Measurements from ENCODE around the gene WDR62. TPM values are rescaled to one million over a fixed set of nuclear protein-coding genes. Genes with fewer than 3 reads are reported as not detected.

Gene WDR62
- total RNA-seq, 1 donor from 2014 or later: 5.1 TPM

DNA sequence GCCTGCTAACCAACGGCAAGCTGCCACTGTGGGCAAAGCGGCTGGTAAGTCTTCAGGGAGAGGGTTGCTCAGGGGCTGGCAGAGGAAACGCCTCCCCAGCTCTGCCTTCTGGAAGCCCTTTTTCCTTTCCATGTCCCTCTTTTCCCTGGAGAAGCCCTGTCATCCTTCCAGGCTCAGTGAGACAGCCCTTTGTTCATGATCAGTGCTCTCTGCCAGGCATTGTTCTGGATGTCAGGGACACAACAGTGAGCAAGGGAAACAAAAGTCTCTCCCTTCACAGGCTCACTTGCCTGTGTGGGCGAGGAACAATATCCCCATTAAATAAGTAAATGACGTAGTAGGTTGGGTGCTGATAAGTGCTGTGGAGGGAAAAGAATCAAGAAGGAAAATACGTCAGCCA is 42.3 kb downstream of the WDR62 start:
- Mint-ChIP-seq H3K27ac (no peak overlapping the region), H3K27me3 (ENCODE audit: low read depth) (no peaks in the 10 kb centered on the region), H3K9me3 (no peaks in the 10 kb centered on the region), H3K4me1 (no peaks in the 10 kb centered on the region), H3K36me3 (no peaks in the 10 kb centered on the region), H3K4me3 (no peak overlapping the region)
- TF ChIP-seq, protein P1, sequence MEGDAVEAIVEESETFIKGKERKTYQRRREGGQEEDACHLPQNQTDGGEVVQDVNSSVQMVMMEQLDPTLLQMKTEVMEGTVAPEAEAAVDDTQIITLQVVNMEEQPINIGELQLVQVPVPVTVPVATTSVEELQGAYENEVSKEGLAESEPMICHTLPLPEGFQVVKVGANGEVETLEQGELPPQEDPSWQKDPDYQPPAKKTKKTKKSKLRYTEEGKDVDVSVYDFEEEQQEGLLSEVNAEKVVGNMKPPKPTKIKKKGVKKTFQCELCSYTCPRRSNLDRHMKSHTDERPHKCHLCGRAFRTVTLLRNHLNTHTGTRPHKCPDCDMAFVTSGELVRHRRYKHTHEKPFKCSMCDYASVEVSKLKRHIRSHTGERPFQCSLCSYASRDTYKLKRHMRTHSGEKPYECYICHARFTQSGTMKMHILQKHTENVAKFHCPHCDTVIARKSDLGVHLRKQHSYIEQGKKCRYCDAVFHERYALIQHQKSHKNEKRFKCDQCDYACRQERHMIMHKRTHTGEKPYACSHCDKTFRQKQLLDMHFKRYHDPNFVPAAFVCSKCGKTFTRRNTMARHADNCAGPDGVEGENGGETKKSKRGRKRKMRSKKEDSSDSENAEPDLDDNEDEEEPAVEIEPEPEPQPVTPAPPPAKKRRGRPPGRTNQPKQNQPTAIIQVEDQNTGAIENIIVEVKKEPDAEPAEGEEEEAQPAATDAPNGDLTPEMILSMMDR (IDR thresholded peaks at IDR 0.05; ENCODE audit: unreplicated experiment): no peak
- no peak for DNase-seq (ENCODE audit: low spot score in 2 of 2, unreplicated experiment in 2 of 2)

DNA sequence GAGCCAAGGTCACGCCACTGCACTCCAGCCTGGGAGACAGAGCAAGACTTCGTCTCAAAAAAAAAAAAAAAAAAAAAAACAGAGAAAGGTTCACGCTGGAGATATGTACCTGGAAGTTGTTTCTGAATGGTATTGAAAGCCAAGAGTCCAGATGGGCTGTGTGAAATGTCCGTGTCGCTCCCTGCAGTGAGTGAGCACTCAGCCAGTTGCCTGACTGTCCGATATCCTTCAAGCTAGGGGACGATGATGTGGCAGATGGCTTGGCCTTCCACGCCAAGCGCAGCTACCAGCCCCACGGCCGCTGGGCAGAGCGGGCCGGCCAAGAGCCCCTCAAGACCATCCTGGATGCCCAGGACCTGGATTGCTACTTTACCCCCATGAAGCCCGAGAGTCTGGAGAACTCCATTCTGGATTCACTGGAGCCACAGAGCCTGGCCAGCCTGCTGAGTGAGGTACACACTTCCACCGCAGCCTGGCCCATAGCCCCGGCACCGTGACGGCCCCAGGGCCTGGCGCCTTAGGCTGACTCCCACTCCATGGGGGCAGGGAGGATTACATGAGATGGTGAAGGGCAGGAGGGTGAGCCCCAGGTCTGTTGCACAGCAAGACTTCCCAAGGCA is 44.6 kb downstream of the WDR62 start:
- TF ChIP-seq, protein P1 (IDR thresholded peaks at IDR 0.05; ENCODE audit: unreplicated experiment): no peak
- H3K36me3 Mint-ChIP-seq: no peaks in the 10 kb centered on the region
- H3K4me3 Mint-ChIP-seq: no peak overlapping the region
- no peak for DNase-seq (ENCODE audit: low spot score in 2 of 2, unreplicated experiment in 2 of 2)
- H3K27ac Mint-ChIP-seq: no peak overlapping the region
- no peaks in the 10 kb centered on the region for H3K9me3 Mint-ChIP-seq
- H3K27me3 Mint-ChIP-seq (ENCODE audit: low read depth): no peaks in the 10 kb centered on the region
- no peaks in the 10 kb centered on the region for H3K4me1 Mint-ChIP-seq

DNA sequence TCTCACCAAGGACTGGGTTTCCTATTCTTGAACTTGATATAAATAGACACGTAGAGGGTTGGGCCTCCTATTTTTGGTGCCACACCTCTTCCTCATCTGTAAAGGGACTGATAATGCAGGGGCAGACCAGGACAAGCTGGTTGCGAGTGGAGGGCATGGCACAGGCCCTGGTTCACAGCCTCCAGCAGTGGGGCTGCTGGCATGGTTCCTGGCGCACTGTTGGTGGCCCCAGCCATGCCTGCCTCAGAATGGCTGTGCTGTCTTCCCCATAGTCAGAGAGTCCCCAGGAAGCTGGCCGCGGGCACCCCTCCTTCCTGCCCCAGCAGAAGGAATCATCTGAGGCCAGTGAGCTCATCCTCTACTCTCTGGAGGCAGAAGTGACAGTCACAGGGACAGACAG is 45.8 kb downstream of the WDR62 start:
- DNase-seq (ENCODE audit: low spot score in 2 of 2, unreplicated experiment in 2 of 2): no peak
- Mint-ChIP-seq H3K4me1 (no peaks in the 10 kb centered on the region), H3K4me3 (no peak overlapping the region), H3K27me3 (ENCODE audit: low read depth) (no peaks in the 10 kb centered on the region), H3K9me3 (no peaks in the 10 kb centered on the region), H3K27ac (no peak overlapping the region), H3K36me3 (no peaks in the 10 kb centered on the region)
- TF ChIP-seq, protein P1 (IDR thresholded peaks at IDR 0.05; ENCODE audit: unreplicated experiment): no peak

DNA sequence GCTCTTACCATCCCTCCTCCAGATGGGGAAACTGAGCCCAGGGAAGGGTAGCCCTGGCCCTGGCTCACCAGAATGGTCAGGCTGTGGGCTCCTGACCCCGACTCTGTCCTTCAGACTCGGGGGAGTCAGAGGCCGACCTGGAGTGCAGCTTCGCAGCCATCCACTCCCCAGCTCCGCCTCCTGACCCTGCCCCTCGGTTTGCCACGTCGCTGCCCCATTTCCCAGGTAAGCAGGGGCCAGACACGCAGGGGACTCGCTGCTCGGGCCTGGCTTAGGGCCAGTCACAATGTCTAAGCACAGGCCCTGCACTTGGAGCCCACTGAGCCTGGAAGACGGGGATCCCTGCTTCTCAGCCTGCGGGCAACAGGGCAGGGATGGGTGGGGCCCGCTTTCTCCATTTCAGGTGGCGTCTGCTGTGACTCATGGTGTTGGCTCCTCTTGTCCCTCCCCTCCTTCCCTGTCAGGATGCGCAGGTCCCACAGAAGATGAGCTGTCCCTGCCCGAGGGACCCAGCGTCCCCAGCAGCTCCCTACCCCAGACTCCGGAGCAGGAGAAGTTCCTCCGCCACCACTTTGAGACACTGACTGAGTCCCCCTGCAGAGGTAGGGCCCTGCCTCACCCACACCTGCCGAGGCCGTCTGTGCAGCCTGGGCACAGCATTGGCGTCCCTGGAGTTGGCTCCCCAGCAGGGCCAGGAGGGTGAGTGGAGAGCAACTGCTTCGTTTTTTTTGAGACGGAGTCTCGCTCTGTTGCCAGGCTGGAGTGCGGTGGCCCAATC is 47.0 kb downstream of the WDR62 start:
- Mint-ChIP-seq H3K27ac (no peak overlapping the region), H3K4me1 (no peaks in the 10 kb centered on the region), H3K9me3 (no peaks in the 10 kb centered on the region), H3K4me3 (no peak overlapping the region), H3K36me3 (peaks cover 5% of the 10 kb centered on the region), H3K27me3 (ENCODE audit: low read depth) (no peaks in the 10 kb centered on the region)
- TF ChIP-seq, protein P1 (IDR thresholded peaks at IDR 0.05; ENCODE audit: unreplicated experiment): no peak
- no peak for DNase-seq (ENCODE audit: low spot score in 2 of 2, unreplicated experiment in 2 of 2)

DNA sequence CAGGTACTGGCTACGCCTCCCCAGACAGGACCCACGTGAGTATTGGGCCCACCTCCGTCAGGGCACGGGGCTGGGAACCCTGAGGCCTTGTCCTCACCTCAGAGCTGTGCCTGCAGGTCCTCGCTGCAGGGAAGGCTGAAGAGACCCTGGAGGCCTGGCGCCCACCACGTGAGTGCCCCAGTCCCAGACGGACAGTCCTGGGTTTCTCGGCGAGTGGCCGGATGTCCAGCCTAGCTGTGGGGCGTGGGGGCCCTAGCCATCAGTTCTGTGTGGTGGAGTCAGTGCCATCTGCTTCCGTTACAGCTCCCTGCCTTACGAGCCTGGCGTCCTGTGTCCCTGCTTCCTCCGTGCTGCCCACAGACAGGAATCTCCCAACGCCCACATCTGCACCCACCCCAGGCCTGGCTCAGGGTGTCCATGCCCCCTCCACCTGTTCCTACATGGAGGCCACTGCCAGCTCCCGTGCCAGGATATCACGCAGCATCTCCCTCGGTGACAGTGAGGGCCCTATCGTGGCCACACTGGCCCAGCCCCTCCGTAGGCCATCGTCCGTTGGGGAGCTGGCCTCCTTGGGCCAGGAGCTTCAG is 48.4 kb downstream of the WDR62 start:
- TF ChIP-seq, protein P1 (IDR thresholded peaks at IDR 0.05; ENCODE audit: unreplicated experiment): no peak
- peaks cover 8% of the 10 kb centered on the region for H3K36me3 Mint-ChIP-seq
- no peaks in the 10 kb centered on the region for H3K27me3 Mint-ChIP-seq (ENCODE audit: low read depth)
- H3K9me3 Mint-ChIP-seq: no peaks in the 10 kb centered on the region
- no peak overlapping the region for H3K27ac Mint-ChIP-seq
- no peaks in the 10 kb centered on the region for H3K4me1 Mint-ChIP-seq
- DNase-seq (ENCODE audit: low spot score in 2 of 2, unreplicated experiment in 2 of 2): no peak
- no peak overlapping the region for H3K4me3 Mint-ChIP-seq

Measured in mesothelial cell of epicardium (in vitro differentiated cells).